GM12874 (cell line): ENCODE measurements around the gene MAST4.

Experiments
- TF ChIP-seq, protein P1 (sequence below): IDR thresholded peaks from 2 replicates; pipeline ENCODE4 v1.5.1; 2011; ENCODE audit warnings: low read depth, mild to moderate bottlenecking, control low read depth, low read length, moderate library complexity; ENCODE audit not compliant: insufficient read depth

MAST4 gene

DNA sequence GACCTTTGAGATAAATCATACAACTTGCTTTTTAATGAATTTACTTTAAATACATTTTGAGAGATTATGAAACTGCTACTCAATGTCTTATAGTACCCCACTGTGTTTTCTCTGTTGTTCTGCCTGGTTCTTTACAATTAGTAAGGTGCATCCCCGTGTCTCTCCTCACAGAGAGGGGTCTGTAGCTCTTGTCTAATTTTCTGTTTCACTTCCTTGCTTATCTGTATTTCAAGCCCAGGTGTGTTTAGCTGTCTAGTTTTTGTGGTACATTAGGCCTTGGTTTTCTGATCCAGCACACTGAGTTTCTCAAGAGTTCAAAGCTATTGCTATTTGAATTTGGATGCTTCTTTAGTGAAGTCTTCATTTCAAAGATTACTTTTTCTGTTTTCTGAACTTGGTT is 105.1 kb downstream of the MAST4 start:
- TF ChIP-seq, protein P1, sequence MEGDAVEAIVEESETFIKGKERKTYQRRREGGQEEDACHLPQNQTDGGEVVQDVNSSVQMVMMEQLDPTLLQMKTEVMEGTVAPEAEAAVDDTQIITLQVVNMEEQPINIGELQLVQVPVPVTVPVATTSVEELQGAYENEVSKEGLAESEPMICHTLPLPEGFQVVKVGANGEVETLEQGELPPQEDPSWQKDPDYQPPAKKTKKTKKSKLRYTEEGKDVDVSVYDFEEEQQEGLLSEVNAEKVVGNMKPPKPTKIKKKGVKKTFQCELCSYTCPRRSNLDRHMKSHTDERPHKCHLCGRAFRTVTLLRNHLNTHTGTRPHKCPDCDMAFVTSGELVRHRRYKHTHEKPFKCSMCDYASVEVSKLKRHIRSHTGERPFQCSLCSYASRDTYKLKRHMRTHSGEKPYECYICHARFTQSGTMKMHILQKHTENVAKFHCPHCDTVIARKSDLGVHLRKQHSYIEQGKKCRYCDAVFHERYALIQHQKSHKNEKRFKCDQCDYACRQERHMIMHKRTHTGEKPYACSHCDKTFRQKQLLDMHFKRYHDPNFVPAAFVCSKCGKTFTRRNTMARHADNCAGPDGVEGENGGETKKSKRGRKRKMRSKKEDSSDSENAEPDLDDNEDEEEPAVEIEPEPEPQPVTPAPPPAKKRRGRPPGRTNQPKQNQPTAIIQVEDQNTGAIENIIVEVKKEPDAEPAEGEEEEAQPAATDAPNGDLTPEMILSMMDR = no peak

DNA sequence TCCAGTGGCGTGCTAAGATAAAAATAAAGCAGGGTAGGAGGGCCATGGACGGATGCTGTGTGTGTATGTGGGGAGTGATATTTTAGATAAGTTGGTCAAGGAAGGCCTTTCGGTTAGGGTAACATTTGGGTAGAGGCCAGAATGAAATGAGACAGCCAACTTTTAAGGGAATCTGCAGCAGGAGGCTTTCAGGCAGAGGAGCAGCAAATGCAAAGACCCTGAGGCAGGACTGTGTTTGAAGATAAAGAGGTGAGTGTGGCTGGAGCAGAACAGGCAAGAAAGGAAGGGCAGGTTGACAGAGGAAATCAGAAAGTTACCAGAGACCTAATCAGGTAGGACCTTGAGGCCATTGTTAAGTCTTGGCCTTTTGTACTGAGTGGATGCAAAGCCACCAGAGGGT is 106.2 kb downstream of the MAST4 start:
- TF ChIP-seq, protein P1 = no peak

- TF ChIP-seq, protein P1 = no peak
Observed at GRCh38 chr5:66704790-66705425, 108.7 kb downstream of the MAST4 start.

DNA sequence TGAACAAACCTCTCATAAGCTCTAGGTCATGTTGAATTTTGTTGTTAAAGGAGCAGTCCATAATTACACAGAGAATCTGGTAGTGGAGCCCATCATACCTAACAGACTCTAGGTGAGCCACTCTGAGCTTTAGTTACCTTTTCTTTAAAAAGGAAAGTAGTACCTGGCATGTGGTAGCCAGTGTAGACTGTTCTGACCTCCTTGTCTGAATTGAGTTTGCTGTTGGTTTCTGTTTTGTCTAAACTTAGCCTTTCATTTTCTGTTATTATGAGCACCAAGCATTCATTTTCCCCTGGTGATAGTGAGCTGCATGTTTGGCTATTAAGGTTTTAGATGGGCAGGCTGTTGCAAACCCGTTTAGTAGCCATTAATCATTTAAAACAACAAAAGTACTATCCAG is 112.2 kb downstream of the MAST4 start:
- TF ChIP-seq, protein P1 = no peak

DNA sequence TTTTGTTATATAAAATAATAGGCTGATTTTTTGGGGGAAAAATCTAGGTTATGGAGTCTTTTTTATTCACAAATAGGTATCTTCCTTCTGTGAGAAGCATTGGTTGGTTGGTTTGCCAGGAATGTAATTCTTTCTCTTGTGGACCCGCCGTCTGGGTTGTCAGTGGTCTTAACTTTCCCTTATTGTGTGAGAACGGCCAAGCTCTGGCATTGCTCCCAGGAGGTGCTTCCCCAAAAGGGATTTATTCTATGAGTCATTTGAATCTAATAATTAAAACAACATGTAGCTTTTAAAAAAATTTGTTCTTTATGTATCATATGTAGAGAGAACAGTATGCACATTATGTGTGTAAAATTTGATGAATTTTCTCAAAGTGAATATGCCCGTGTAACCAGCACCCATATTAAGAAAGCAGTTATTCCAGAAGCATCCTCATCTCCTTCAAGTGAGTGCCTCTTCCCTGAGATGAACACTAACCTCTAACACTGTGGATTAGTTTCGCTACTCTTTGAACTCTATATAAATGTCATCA is 114.4 kb downstream of the MAST4 start:
- TF ChIP-seq, protein P1 = no peak

- TF ChIP-seq, protein P1 = no peak
Observed at GRCh38 chr5:66713998-66714397, 117.8 kb downstream of the MAST4 start.

- TF ChIP-seq, protein P1 = no peak
Observed at GRCh38 chr5:66717455-66718373, 121.5 kb downstream of the MAST4 start.
